ENCODE data around the gene ARHGDIG. TPM values are rescaled to one million over a fixed set of nuclear protein-coding genes. Genes with fewer than 3 reads are reported as not detected.

The ARHGDIG gene
- total RNA-seq, 1 donor from 2014 or later, result not detected

DNA sequence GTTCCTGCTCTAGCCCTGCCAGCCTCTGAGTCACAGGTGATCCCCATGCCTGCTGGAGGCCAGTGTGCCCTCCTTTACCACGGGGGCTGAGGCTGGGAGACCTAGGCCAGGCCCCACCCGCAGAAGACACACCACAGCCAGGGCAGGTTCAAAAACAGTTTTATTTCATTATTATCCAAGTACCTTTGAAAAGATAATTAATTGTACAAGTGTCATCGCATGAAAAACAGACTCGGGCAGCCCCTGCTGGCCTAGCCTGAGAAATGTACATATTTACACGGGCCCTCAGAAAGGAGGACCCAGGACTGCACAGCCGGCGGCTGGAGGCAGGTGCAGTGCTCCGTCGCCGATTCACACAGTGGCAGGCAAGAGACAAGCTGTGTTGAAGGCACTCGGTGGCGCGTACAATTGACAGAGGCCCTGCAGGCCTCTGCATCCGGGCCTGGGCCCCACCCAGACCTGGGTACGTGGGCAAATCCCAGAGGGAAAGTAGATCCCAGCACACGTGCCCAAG, 7.0 kb downstream of the ARHGDIG start:
- Histone ChIP-seq H3K9me3 (no peaks in the 10 kb centered on the region), H3K27me3 (ENCODE audit: low read depth) (peaks cover 2% of the 10 kb centered on the region), H3K4me3 (no peak overlapping the region), H3K36me3 (peaks cover 51% of the 10 kb centered on the region), H3K4me1 (no peaks in the 10 kb centered on the region), H3K27ac (no peak overlapping the region)
- intact Hi-C loops (cut with DNase I), result no loop called here
- DNase-seq (no peak), ATAC-seq (no peak)
- TF ChIP-seq, protein P1, sequence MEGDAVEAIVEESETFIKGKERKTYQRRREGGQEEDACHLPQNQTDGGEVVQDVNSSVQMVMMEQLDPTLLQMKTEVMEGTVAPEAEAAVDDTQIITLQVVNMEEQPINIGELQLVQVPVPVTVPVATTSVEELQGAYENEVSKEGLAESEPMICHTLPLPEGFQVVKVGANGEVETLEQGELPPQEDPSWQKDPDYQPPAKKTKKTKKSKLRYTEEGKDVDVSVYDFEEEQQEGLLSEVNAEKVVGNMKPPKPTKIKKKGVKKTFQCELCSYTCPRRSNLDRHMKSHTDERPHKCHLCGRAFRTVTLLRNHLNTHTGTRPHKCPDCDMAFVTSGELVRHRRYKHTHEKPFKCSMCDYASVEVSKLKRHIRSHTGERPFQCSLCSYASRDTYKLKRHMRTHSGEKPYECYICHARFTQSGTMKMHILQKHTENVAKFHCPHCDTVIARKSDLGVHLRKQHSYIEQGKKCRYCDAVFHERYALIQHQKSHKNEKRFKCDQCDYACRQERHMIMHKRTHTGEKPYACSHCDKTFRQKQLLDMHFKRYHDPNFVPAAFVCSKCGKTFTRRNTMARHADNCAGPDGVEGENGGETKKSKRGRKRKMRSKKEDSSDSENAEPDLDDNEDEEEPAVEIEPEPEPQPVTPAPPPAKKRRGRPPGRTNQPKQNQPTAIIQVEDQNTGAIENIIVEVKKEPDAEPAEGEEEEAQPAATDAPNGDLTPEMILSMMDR (IDR thresholded peaks at IDR 0.05), result no peak

DNA sequence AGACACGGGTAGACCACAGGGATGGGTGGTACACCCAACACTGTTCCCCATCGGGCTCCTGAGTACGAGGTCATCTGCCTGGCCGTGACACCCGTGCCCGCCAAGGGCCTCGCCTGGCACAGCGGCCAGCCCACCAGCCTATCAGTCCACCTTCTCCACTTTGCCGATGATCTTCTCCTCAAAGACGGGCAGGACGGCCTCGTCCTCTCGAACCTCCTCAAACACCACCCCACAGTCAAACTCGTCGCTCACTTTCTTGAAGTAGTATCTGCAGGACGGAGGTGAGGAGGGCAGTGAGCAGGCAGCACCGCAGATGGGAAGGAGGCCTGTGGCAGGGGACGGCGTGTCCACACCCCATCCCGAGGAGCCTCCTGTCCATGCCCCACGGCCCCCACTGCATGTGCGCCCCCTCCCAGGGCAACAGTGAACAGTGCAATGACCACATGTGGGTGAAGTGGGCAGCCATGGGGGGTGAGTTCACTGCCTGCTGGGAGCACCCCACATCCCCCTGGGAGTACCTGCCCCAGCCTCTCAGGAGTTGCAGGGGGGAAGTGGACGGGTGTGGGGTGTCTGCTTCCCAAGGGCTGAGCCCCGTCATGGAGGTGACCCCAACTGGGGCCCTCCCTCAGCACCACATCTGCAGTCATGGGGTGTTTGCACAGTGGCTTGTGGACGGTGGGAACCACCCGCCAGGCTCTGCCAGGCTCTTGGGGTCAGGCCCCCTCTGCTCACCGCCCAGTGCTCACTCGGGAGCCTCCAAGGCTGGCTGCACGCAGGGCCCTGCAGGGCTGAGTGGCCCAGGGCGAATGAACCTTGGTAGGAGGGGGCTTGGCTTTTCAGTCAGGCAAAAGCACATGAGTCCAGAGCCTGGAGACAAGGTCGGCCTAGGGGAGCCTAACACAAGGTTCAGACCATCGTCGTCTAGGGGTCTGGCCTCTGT, 7.9 kb downstream of the ARHGDIG start:
- intact Hi-C loops (cut with DNase I), result no loop called here

DNA sequence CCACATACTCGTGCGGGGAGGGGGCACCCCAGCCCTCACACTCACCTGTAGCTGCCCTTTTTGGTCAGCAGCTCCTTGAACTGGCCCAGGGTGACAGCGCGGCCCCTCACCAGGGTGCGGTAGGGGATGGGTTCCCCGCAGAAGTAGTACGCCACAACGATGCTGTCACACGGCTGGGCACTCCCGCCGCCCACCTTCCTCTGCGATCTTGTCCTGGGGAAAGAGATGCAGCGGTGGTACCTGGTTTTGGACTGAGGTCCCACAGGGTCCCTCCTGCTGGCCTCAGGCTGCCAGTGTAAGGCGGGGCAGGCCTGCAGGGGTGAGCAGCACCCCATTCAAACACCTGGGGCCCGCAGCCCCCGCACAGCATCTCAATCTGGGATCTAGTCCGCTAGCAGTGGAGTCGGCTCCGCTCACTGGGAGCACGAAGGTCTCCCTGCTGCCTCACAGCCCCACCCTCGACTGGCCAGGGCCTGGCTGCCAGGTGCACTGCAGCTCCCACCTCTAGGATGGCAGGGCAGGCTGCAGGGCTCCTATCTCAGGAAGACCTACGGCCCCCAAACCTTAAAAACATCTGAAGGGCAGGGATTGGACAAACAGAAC, 9.1 kb downstream of the ARHGDIG start:
- Histone ChIP-seq H3K4me1 (no peaks in the 10 kb centered on the region), H3K27ac (no peak overlapping the region), H3K36me3 (peaks cover 65% of the 10 kb centered on the region), H3K27me3 (ENCODE audit: low read depth) (no peaks in the 10 kb centered on the region), H3K9me3 (no peaks in the 10 kb centered on the region), H3K4me3 (no peak overlapping the region)
- no peak for DNase-seq
- intact Hi-C loops (cut with DNase I), result no loop called here
- no peak for ATAC-seq
- TF ChIP-seq, protein P1 (IDR thresholded peaks at IDR 0.05), result no peak

More for the DNA sequence above, 7.9 kb downstream of the ARHGDIG start:
- H3K27me3 ChIP-seq (ENCODE audit: low read depth), result no peaks in the 10 kb centered on the region
- H3K36me3 ChIP-seq, result peaks cover 60% of the 10 kb centered on the region
- H3K4me3 ChIP-seq, result no peak overlapping the region
- TF ChIP-seq, protein P1 (IDR thresholded peaks at IDR 0.05), result no peak
- DNase-seq (no peak), ATAC-seq (no peak)
- no peaks in the 10 kb centered on the region for H3K4me1 ChIP-seq
- no peaks in the 10 kb centered on the region for H3K9me3 ChIP-seq
- no peak overlapping the region for H3K27ac ChIP-seq

DNA sequence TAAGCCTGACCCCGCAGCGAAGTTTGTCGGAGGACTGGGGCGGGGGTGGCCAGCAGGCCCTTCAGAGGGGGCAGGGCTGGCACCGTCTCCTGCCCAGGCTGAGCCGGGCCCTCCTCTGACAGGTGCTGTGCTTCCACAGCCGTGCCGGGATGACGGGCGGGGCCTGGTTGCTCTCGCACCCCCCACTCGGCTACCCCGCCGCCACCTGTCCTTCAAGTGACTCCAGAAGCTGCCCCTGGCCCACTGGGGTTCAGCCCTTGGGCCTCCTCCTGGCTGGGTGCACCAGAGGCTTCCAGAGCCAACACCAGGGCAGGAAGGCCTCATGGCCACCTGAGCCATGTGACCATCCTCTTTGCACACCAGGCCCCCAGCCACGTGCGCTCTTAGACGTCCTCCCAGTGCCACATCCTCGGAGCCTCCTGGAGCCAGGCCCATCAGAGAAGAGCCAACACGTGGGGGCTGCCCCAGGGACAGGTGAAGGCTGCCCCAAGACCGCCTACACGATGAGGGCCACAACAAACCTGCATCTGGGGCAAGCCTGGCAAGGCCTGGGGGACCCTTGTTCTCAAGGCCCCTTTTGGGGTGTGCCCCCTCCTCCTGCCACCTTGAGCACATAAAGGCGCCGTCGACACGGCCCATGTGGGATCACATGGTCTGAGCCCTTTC, 9.8 kb downstream of the ARHGDIG start:
- no peak for DNase-seq

More for the DNA sequence above, 9.8 kb downstream of the ARHGDIG start:
- Histone ChIP-seq H3K4me1 (no peaks in the 10 kb centered on the region), H3K36me3 (peaks cover 65% of the 10 kb centered on the region), H3K4me3 (no peak overlapping the region), H3K27me3 (ENCODE audit: low read depth) (no peaks in the 10 kb centered on the region), H3K9me3 (no peaks in the 10 kb centered on the region), H3K27ac (no peak overlapping the region)
- ATAC-seq, result no peak
- intact Hi-C loops (cut with DNase I), result no loop called here
- TF ChIP-seq, protein P1 (IDR thresholded peaks at IDR 0.05), result no peak
